Measurements from ENCODE around the gene TNFRSF1A.
"Not testable (repeated sequence)": the region's sequence is repeated elsewhere in the genome, so short reads cannot be mapped to it uniquely, and the experiment has no call there.

Gene TNFRSF1A

DNA sequence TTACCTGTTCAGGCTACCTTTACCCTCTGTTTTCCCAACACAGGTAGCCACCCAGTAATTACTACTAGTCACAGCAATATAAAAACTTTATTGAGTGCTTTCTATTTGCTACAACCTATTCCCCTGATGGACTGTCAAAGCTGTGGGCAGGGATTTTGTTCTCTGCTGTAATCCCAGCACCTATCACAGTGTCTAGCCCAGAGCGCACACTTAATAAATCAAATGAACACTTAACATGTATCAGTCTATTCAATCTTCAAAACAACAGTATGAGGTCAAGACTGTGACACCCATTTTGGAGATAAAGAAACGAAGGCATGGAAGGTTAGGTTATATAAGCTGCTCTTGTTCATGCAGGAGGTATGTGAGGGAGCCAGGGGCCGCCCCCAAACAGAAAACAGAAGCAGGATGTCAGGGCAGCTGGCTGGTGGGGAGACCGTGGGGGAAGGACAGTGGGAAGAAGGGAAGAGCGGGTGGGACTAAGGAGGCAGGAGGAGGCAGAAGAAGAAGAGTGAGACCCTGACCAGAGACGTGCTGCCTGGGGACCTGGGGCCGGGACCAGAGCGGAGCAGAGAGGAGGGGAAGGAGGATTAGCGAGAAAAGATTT, 1.7 kb downstream of the TNFRSF1A start:
- FAIRE-seq (no peak), DNase-seq (ENCODE audit: insufficient read length, low spot score) (no peak)
- TF ChIP-seq, protein P1, sequence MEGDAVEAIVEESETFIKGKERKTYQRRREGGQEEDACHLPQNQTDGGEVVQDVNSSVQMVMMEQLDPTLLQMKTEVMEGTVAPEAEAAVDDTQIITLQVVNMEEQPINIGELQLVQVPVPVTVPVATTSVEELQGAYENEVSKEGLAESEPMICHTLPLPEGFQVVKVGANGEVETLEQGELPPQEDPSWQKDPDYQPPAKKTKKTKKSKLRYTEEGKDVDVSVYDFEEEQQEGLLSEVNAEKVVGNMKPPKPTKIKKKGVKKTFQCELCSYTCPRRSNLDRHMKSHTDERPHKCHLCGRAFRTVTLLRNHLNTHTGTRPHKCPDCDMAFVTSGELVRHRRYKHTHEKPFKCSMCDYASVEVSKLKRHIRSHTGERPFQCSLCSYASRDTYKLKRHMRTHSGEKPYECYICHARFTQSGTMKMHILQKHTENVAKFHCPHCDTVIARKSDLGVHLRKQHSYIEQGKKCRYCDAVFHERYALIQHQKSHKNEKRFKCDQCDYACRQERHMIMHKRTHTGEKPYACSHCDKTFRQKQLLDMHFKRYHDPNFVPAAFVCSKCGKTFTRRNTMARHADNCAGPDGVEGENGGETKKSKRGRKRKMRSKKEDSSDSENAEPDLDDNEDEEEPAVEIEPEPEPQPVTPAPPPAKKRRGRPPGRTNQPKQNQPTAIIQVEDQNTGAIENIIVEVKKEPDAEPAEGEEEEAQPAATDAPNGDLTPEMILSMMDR (IDR thresholded peaks at IDR 0.05; ENCODE audit: insufficient read depth, missing control alignments) = no peak

DNA sequence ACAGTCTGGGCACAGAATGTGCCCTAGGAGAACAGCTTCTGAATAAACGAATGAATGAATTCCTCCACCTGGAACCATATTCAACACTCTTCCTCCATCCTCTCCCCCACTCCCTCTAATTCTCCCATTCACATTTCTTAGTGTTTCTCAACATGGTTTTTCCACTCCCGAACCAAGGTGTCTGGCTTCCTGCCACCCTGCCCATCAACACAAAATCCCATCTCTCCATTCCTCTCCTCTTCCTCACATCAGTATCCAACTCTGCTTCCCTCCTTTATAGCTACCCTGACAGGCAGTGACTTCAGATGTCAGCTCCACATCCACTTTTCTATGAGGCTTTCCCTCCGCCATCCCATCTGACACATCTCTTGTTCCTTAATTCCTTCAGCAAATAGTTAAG, 2.9 kb downstream of the TNFRSF1A start:
- FAIRE-seq (no peak), DNase-seq (ENCODE audit: insufficient read length, low spot score) (no peak)
- TF ChIP-seq, protein P1 (IDR thresholded peaks at IDR 0.05; ENCODE audit: insufficient read depth, missing control alignments) = no peak

DNA sequence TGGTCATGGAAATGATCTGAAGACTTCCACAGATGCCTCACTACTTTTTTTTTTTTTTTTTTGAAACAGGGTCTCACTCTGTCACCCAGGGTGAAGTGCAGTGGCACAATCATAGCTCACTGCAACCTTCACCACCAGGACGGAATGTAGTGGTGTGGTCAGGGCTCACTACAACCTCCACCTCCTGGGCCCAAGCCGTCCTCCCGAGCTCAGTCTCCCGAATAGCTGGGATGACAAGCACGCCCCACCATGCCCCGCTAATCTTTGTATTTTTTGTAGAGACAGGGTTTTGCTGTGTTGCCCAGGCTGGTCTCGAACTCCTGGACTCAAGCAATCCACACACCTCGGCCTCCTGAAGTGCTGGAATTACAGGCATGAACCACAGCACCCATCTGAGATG, 3.3 kb downstream of the TNFRSF1A start:
- not testable (repeated sequence) for DNase-seq (ENCODE audit: insufficient read length, low spot score); FAIRE-seq

DNA sequence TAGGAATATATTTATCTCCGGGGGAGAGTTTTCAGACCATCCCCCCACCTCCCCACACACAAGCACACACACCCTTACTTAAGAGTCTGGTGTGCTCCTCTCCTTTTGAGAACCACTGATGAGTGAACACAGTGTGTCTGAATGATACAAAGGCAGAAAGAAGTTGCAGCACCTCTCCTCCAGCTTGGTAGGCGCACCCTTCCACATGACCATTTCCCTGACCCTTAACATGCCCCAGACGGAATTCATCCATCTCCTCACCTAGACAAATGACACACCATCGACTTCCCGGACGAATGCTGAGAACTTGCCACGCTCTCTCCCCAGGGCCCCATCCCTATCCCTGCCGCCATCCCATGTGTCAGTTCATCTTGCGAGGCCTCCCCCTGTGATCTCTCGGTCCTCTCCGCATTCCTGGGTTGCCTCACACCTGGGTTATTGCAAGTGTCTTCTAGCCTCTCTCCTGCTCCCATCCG, 3.9 kb downstream of the TNFRSF1A start:
- no peak for DNase-seq (ENCODE audit: insufficient read length, low spot score)
- FAIRE-seq = no peak
- TF ChIP-seq, protein P1 (IDR thresholded peaks at IDR 0.05; ENCODE audit: insufficient read depth, missing control alignments) = no peak

DNA sequence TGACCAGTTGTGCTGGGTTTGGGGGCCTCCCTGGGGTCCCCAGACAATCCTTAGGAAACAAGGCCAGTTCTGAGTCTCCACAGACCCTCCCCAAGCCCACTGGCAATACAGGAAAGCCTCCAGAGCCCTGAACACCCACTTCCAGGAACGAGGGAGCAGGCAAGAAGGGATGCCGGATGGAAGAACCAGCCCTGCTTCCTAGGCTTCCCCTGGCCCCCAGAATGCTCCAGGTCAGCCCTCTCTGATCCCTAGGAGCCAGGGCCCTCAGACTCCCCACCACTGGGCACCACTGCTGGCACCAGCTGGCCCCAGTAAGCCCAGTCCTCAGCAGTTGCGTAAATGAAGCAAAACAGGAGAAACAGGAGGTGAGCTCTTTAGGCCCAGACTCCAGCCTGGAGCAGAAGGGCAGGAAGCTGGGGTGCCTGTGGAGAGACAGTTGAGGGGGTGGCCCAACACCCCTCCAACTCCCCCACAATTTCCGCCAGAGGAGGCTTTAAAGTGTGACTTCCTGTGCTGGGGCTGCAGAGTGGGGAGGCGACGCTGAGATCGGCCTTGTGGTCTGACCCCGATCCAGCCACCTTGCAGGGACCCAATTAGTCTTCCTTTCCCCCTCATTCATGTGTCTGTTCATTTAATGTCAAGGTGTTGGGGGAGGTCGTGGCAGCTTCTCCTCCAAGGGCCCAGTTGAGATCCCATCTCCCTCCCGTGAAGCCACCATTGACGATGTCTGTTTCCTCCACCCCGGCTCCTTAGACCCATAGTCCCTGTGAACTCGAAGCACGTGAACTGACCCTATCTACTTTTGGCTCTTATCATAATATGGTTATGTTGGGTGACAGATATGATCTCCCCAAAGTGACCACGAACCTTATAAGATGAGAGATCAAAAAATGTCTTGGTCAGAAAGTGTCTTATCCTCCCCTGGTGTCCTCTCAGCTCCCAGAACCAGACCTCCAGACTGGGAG, 4.7 kb downstream of the TNFRSF1A start:
- FAIRE-seq (no peak), DNase-seq (ENCODE audit: insufficient read length, low spot score) (no peak)
- TF ChIP-seq, protein P1 (IDR thresholded peaks at IDR 0.05; ENCODE audit: insufficient read depth, missing control alignments) = no peak

DNA sequence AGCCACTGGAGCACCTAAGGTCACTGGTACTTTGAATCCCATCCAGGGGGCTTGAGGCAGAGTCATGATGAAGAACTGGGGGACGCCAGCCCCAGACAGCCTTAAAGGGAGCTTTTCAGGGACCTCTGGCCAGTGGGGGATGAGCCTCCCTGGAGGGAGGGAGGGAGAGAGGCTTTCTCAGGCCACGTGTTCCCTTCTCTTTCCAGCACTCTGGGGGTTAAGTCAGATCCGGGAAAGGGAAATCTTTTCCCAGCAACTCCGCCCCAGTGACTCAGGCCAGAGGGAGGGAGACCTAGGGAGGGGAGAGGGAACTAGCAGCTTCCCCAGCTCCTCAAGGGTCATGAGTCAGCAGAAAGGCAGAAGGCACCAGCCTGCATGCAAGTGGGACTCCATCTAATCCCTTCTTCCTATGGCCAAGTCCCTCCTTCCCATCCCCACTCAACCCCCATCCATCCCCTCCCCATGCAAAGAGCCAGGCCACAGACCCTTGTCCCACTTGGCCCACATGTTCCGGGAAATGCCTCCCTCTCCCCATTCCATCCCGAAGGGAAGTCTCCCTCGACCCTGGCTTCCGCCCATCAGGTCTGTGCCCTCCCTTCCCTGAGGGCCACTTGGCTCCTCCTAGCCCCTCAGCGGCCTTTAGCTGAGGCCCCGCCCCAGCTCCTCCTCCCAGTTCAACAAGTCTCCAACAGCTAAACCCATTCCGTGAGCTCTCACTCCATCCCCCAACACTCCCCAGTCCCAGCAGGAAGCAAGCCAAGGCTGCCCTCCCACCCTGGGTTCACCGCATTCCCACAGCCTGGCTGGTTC, 5.6 kb downstream of the TNFRSF1A start:
- FAIRE-seq (no peak), DNase-seq (ENCODE audit: insufficient read length, low spot score) (no peak)

More for the DNA sequence above, 5.6 kb downstream of the TNFRSF1A start:
- TF ChIP-seq, protein P1 (IDR thresholded peaks at IDR 0.05; ENCODE audit: insufficient read depth, missing control alignments) = no peak

Data from D721Med (cell line).